ENCODE measurements around the gene PRSS23. TPM values are rescaled to one million over a fixed set of nuclear protein-coding genes. Genes with fewer than 3 reads are reported as not detected.

The PRSS23 gene
- total RNA-seq, 1 donor from 2014 or later = 266 TPM

DNA sequence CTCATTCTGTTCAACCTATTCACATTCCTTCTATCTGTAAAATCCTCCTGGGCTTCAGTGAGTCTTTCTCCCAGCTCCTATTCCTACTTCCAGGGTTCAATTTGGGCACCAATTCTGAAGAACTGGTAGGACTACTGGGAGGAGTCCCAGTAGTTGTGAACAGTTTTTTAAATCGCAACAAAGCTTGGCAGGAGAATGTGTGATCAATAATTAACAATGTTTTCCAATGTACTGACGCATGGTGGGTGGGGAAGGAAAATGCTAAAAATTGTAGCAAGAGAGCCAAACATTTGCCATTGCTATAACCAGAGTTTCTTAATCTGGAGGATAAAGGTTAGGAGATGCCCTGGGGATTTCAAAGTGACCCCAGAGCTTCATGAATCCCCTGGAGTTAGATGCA is 27.3 kb upstream of the PRSS23 start:
- no peak overlapping the region for H3K4me3 ChIP-seq
- H3K27ac ChIP-seq = no peak overlapping the region
- no peak for DNase-seq (ENCODE audit: low spot score)
- H3F3A ChIP-seq (ENCODE audit: low read depth) = no peaks in the 10 kb centered on the region
- peak overlapping the region; percentile 10 for H3K27ac Mint-ChIP-seq
- no peak overlapping the region for H3K4me2 ChIP-seq
- TF ChIP-seq EZH2phosphoT487 (IDR thresholded peaks at IDR 0.05) (no peak), EZH2 (IDR thresholded peaks at IDR 0.05) (no peak), CTCF (IDR thresholded peaks at IDR 0.05) (no peak)
- H3K36me3 Mint-ChIP-seq = no peaks in the 10 kb centered on the region
- no peaks in the 10 kb centered on the region for H4K20me1 ChIP-seq (ENCODE audit: low read depth)
- no peak overlapping the region for H3K4me3 Mint-ChIP-seq
- H3K27me3 Mint-ChIP-seq (ENCODE audit: insufficient read depth, low read depth) = no peaks in the 10 kb centered on the region
- no peaks in the 10 kb centered on the region for H3K4me1 ChIP-seq
- no peaks in the 10 kb centered on the region for H3K27me3 ChIP-seq
- peaks cover 17% of the 10 kb centered on the region for H3K4me1 Mint-ChIP-seq
- H3K79me2 ChIP-seq (ENCODE audit: low read depth) = no peaks in the 10 kb centered on the region
- peaks cover 8% of the 10 kb centered on the region for H3K9me3 Mint-ChIP-seq
- H3K9ac ChIP-seq = no peak overlapping the region
- H2AFZ ChIP-seq (replicated peaks) = no peak overlapping the region
- no peaks in the 10 kb centered on the region for H3K36me3 ChIP-seq
- H3K9me3 ChIP-seq (ENCODE audit: low read depth) = no peaks in the 10 kb centered on the region

DNA sequence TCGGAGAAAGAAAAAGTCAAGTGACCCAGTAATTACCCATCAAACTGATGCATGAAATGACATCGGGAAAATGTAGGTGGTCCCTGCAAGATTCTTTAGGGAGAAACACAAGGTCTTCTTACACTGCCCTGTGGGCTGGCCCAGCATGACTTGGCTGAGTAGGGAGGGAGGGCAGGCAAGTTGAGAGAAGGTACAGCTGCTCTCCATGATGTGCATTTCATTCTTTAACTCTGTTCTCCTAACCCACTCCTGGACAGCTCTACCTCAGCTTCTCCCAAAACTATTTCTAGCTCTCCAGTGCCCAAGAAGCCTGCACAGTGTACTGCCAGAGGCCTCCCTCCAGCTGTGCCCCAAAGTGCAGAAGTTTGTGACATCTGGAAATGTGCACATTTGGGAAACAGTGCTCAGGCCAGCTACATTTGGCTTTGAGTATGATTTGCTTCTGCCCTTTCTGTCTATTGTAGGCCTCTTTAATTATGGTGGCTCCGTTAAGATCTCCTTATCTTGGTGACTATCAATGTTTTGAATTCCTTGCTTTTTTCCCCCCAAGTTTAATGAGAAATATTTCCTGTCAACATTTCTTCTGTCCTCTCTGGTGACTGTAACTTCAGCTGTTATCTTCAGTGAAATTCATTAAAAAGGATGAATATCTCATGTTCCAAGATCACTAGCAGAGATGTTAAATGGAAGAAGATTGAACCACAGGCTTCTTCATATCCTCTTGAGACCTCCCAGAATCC is 26.7 kb upstream of the PRSS23 start:
- no peak overlapping the region for H3K4me3 Mint-ChIP-seq
- no peaks in the 10 kb centered on the region for H4K20me1 ChIP-seq (ENCODE audit: low read depth)
- no peaks in the 10 kb centered on the region for H3K36me3 Mint-ChIP-seq
- peaks cover 8% of the 10 kb centered on the region for H3K9me3 Mint-ChIP-seq
- H3K27ac ChIP-seq = no peak overlapping the region
- no peaks in the 10 kb centered on the region for H3K27me3 Mint-ChIP-seq (ENCODE audit: insufficient read depth, low read depth)
- H3K4me1 Mint-ChIP-seq = peaks cover 17% of the 10 kb centered on the region
- no peaks in the 10 kb centered on the region for H3K9me3 ChIP-seq (ENCODE audit: low read depth)
- H2AFZ ChIP-seq (replicated peaks) = no peak overlapping the region
- no peaks in the 10 kb centered on the region for H3K27me3 ChIP-seq
- no peak overlapping the region for H3K9ac ChIP-seq
- H3K4me2 ChIP-seq = no peak overlapping the region
- H3K4me1 ChIP-seq = no peaks in the 10 kb centered on the region
- H3F3A ChIP-seq (ENCODE audit: low read depth) = no peaks in the 10 kb centered on the region
- H3K79me2 ChIP-seq (ENCODE audit: low read depth) = no peaks in the 10 kb centered on the region
- no peak for TF ChIP-seq EZH2 (IDR thresholded peaks at IDR 0.05)
- no peak for TF ChIP-seq CTCF (IDR thresholded peaks at IDR 0.05)
- TF ChIP-seq EZH2phosphoT487 (IDR thresholded peaks at IDR 0.05) = no peak
- no peaks in the 10 kb centered on the region for H3K36me3 ChIP-seq
- DNase-seq (ENCODE audit: low spot score) = no peak
- H3K4me3 ChIP-seq = no peak overlapping the region
- no peak overlapping the region for H3K27ac Mint-ChIP-seq

GRCh38 chr11:86774417-86774816 is 25.9 kb upstream of the PRSS23 start:
- Histone ChIP-seq H3K9me3 (ENCODE audit: low read depth) (no peaks in the 10 kb centered on the region), H3K36me3 (no peaks in the 10 kb centered on the region), H3K27me3 (no peaks in the 10 kb centered on the region), H3K79me2 (ENCODE audit: low read depth) (no peaks in the 10 kb centered on the region), H3K4me1 (no peaks in the 10 kb centered on the region), H3K9ac (no peak overlapping the region), H3K4me3 (no peak overlapping the region), H4K20me1 (ENCODE audit: low read depth) (no peaks in the 10 kb centered on the region), H2AFZ (replicated peaks) (no peak overlapping the region), H3K27ac (no peak overlapping the region), H3F3A (ENCODE audit: low read depth) (no peaks in the 10 kb centered on the region), H3K4me2 (no peak overlapping the region)
- Mint-ChIP-seq H3K9me3 (peaks cover 8% of the 10 kb centered on the region), H3K27ac (no peak overlapping the region), H3K4me1 (peaks cover 11% of the 10 kb centered on the region), H3K36me3 (no peaks in the 10 kb centered on the region), H3K27me3 (ENCODE audit: insufficient read depth, low read depth) (no peaks in the 10 kb centered on the region), H3K4me3 (no peak overlapping the region)
- TF ChIP-seq EZH2phosphoT487 (IDR thresholded peaks at IDR 0.05) = no peak
- no peak for TF ChIP-seq CTCF (IDR thresholded peaks at IDR 0.05)
- TF ChIP-seq EZH2 (IDR thresholded peaks at IDR 0.05) = no peak
- no peak for DNase-seq (ENCODE audit: low spot score)

All from neural progenitor cell (in vitro differentiated cells).